ENCODE data around the gene MYBBP1A.

DNA sequence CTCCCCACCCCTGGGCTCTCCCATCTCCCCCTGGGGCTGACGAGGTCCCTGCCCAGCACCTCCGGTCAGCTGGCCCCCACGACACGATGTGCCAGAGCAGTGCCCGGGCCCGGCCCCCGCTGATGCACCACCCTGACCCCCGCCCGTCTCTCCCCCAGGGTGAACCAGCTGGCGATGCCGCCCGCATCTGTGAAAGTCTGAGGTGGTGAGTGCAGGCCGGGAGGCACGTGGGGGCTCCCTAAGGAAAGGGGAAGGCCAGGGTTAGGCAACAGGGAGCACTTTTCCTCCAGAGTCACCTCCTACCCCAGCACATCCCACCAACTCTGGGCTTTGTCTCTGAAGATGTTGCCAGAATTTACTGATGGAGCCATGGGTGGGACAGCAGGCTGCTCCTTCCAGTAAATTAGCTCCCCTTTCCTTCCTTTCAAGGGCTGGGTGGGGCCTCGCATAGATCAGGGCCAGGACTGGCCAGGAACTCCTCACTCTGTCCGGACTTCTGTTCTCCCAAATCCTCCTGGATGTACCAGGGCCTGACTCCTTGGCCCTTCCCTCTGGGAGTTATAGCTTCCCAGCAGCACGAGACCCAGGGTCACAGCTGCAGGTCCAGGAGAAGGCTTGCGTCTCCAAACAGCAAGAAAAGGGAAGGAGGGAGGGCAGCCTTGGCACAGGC lies 18.3 kb downstream of the MYBBP1A start:
- TF ChIP-seq CTCF (IDR thresholded peaks at IDR 0.05) (no peak), USF2 (IDR thresholded peaks at IDR 0.05) (no peak), MAFK (IDR thresholded peaks at IDR 0.05; ENCODE audit: partially characterized antibody) (no peak), GATA3 (IDR thresholded peaks at IDR 0.05; ENCODE audit: borderline replicate concordance) (no peak), RFX5 (IDR thresholded peaks at IDR 0.05) (no peak), RNF2 (IDR thresholded peaks at IDR 0.05; ENCODE audit: borderline replicate concordance, low read depth) (no peak), RAD21 (conservative IDR thresholded peaks at IDR 0.05 in 1 of 2, IDR thresholded peaks at IDR 0.05 in 1 of 2) (no peak), CEBPB (IDR thresholded peaks at IDR 0.05) (no peak), BCL3 (IDR thresholded peaks at IDR 0.05) (no peak), EP300 (IDR thresholded peaks at IDR 0.05) (no peak)
- TF ChIP-seq, protein P1, sequence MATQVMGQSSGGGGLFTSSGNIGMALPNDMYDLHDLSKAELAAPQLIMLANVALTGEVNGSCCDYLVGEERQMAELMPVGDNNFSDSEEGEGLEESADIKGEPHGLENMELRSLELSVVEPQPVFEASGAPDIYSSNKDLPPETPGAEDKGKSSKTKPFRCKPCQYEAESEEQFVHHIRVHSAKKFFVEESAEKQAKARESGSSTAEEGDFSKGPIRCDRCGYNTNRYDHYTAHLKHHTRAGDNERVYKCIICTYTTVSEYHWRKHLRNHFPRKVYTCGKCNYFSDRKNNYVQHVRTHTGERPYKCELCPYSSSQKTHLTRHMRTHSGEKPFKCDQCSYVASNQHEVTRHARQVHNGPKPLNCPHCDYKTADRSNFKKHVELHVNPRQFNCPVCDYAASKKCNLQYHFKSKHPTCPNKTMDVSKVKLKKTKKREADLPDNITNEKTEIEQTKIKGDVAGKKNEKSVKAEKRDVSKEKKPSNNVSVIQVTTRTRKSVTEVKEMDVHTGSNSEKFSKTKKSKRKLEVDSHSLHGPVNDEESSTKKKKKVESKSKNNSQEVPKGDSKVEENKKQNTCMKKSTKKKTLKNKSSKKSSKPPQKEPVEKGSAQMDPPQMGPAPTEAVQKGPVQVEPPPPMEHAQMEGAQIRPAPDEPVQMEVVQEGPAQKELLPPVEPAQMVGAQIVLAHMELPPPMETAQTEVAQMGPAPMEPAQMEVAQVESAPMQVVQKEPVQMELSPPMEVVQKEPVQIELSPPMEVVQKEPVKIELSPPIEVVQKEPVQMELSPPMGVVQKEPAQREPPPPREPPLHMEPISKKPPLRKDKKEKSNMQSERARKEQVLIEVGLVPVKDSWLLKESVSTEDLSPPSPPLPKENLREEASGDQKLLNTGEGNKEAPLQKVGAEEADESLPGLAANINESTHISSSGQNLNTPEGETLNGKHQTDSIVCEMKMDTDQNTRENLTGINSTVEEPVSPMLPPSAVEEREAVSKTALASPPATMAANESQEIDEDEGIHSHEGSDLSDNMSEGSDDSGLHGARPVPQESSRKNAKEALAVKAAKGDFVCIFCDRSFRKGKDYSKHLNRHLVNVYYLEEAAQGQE (IDR thresholded peaks at IDR 0.05) = no peak
